Inflammatory macrophage treated with lipopolysaccharide for 1 hour (primary cell): Measurements from ENCODE around the gene APCDD1L.

Experiments used
- DNase-seq, 2 donors: peaks; one replicate each; pipeline ENCODE4 v3.0.0-alpha.2; 2020 to 2022

The APCDD1L gene

DNA sequence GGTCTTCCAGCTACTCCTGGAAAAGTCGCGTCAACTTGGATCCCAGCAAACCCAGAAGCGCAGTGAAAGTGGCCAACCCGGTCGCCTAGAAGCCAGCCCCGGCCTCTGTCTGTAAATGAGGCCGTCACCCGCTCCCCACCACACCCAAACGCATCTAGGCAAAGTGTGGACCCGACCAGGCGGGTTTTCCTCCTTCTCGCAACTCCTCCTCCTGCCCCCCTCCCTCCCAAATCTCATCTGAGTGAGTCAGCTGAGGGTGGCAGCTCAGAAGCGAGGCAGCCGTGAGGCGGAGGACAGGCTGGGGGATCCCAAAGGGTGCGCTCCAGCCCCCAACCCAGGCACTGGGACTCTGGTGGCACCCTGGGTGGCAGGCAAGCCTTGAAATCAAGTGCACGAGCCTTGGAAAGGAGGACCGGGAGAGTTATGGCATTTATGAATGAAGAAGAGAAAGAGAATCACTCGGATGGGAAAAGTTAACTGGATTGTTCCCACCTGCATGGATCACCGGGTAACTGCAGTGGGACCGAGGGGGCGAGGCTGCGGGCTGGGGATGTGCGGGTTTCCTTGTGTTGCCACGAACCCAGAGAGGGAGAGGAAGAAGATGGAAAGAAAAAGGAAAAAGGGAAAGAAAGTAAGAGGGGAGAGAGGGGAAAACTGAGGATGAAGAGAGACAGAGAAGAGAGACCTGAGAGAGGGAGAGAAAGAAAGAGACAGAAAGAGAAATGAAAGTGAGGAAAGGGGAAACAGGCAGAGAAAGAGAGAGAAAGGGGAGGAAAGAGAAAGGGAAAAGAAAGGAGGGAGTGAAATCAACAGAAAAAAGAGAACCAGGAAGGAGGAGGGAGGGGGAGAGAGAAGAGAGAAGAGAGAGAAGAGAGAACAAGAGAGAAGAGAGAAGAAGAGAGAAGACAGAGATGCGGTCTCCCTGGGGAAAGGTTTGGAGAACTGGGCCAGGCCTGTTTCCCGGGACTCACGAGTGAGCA lies at the start of gene APCDD1L:
Gene APCDD1L (minus strand): TSS at position 167 of the 980 bp plus-strand sequence. CDS start 692 bp downstream, outside the sequence.
- DNase-seq = no peak

DNA sequence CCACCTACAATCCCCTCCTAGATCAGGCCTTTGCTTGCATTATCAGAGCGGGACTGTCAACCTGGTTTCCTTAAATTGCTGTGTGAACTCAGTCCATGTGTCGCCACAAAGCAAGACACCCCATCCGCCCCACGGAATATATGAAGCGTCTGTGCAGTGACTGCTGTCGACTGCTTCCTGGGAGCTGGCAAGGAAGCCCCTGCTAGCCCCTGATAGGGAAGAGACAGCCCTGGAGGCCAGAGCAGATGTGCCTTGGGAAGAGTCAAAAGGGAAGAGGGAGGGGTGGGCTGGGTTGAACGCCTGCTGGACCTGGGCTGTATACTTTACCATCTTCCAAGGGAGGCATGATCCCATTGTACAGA lies 44.1 kb upstream of the APCDD1L start:
- DNase-seq = no peak

DNA sequence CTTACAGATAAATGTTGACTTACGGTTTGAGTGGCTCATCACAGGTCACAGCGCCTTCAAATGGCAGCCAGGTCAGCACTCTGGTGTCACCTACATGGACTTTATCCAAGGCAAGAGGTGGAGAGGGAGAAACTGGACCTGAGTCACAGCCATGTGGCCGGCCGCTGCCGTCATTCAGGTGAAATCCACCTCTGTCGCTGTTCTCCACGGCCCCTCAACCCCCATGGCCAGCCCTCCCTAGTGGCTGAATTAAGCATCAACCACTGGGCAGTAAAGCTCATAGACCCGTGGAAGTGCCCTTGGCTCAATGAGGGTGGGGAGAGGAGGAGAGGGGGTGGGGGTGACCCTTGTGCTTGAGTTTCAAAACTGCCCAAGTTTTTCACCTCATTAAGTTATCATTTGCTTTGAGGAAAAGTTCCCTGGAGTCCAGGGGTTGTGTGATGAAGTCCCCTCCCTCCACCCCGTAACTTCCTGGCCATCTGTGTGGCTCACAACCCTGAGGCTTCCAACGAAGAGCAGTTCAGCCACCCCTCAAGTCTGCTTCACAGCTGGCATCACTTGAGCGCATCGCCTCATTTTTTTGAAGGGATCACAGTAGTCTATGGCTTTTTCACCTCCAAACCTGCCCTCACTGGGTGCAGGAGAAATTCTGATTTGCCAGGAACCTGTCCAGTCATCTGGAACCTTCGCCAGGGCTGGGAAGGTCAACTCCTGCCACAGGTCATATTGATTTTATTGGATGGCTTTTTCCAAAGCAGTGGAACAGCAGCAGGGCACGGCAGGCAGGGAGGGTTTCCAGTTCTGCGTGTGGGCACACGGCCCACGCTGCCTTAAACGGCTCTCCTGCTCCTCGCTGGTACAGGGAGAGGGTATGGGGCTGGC lies 43.5 kb upstream of the APCDD1L start:
- DNase-seq = no peak

DNA sequence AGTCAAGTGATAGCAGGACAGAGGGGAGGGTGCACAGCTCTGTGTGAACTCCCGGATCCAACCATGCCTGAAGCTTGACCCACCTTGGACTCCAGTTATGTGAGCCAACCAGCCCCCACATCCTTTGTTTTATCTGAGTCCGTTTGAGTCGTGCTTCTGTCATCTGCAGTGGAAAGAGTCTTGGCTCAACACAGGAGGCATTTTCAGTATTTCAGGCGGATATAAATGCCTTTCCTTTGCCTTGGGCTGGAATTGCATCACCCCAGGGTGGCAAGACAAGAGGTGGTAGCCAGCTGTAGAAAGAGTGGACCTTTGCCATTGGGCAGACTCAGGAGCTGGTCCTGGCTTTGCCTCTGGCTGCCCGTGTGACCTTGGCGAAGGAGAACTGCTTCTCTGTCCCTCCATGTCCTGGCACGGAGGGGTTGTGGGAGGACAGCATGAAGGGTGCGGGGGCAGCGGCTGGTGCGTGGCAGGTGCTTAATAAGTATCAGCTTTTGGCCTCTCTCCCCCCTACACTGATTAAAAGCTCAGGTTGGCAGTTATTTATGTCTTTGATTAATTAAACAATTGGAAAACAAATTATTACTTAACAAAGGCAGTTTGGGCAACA lies 42.6 kb upstream of the APCDD1L start:
- DNase-seq = no peak

DNA sequence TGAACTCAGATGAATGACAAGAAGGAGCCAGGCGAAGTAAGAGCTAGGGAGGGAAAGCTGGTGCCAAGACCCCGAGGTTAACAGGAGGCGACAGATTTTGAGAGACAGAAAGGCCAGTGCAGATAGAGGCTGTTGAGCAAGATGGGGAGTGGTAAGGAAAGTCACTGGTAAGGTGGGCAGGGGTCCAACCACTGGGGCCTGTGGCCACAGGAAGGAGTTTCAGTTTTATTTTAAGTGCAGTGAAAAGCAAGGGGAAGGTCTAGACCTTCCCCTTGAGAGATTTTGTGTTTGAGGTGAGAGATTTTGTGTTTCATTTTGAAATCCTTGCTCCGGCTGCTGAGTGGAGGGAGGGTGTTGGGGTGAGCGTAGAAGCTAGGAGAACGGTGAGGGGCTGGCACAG lies 41.8 kb upstream of the APCDD1L start:
- no peak for DNase-seq

DNA sequence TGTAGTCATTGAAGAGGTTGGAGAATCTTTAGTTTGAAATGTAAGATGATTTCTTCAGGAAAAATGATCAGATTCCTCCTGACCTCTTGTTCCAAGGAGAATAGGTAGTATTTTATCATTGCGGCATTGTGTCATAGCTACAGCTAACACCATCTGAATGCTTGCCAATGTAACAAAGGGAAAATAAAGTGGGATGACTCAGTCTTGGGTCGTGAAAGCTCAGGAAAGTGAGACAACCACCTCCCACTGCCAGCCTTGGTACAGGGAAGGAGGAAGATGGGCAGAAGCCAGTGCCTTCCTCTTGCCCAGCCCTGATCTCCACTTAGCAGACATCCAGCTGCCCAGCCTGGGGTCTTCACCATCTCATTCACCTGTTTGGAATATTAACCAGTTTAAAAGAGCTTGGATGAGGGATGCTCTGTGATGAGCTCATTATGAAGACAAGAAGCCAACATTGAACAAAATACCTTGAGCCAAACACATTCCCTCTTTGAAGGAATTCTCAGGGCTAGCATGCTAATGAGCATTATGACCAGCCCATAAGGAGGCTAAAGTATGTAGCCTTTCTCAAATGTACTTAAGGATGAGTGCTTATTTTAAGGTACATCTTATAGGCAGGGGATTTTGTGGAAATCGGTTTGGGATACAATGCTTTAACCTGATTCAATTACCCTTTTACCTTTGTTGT lies 40.0 kb upstream of the APCDD1L start:
- DNase-seq = no peak

DNA sequence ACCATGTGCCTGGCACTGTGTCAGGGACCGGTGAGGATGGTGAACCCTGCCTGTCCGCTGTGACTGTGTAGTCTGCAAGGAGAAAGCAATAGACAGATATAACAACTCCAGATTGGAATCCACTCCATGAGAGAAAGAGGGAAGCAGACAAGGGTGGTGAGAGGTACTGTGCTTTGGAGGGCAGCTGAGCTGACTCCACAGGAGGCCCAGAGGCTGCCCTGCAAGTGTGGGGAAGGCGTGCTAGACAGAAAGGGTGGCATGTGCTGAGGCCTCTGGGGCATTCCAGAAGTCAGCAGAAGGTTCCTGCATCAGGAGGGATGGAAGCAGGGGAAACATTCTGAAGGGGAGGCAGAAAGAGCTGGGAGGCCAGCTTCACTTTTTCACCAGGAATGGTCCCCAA lies 39.3 kb upstream of the APCDD1L start:
- no peak for DNase-seq

DNA sequence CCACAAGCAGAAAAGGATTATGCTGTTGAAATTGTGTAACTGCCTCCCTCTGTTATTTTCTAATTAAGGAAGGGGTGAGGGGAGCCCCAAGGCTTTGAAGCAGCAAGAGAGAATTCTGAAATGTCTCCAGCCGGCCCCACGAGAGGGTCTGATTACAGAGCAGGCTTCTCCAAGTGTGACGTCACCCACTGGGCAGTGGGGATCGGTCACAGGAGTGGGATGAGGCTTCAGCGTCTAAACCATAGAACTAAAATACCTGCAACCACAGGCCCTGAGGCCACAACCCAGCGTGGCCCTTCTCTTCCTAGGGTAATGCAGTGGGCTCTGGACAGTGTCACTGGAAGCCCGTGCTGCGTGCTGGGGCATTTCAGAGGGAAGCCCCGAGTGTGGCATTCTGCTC lies 38.6 kb upstream of the APCDD1L start:
- no peak for DNase-seq

DNA sequence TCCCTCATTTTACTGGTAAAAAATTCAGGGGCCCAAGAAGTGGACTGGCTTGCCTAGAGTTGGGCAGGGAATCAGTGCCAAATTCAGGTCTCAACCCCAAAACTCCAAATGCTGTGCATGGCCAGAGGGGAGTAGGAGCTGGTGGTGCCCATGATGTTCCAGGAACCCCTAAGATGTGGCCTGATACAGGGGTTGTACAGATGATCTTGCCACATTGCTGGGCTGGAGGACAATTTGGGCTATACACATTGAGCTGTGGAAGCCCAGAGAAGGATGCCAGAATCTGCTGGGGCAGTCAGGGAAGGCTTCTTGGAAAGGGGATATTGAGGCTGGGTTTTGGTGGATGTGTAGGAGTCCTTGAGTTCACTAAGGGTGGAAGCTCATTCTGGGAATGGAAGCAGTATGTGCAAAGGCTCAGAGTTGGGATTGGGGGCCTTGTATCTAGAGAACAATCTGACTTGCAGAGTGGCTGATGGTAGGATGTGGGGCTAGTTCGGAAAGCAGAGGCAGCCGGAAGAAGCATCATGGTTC lies 38.0 kb upstream of the APCDD1L start:
- no peak for DNase-seq

DNA sequence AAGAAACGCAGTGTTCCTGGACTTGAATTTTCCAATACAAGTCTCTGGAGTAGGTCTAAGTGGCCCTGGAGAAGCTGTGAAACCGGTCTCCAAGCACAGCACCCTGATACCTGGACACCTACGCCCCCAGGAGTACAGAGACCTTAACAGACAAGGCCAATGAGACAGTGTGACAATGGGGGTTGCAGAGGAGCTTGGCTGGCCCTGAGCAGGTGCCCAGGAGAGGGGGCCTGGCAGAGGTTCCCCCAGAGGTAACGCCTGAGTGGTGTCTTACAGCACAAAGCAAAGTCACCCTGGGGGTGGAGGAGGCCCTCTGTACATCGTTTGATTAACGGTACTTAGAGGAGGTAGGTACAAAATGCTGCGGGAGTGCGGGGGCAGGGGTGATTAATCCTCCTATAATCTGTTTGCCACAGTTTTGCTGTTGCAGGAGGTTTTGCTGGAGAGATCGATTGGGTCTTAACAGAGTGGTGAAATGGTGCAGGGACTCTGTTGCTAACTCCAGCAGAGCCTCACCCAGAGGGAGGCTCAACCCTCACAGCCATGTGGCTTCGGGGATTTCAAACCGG lies 37.3 kb upstream of the APCDD1L start:
- DNase-seq = no peak

DNA sequence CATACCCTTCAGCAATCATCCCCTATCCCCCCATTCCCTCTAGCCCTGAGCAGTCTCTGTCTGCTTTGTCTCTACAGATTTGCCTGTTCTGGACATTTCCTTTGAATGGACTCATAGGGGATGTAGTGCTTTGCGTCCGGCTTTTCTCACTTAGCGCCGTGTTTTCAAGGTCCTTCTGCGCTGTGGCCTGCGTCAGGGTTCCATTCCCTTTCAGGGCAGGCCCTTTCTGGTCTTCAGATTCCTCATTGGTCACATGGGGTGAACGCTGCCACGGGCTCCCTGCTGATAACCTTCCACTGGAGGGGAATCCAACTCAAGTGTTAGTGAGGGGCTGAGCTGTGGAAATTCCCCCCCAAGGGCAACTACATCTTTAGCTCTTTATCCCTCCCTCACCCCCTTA lies 36.4 kb upstream of the APCDD1L start:
- DNase-seq = no peak

DNA sequence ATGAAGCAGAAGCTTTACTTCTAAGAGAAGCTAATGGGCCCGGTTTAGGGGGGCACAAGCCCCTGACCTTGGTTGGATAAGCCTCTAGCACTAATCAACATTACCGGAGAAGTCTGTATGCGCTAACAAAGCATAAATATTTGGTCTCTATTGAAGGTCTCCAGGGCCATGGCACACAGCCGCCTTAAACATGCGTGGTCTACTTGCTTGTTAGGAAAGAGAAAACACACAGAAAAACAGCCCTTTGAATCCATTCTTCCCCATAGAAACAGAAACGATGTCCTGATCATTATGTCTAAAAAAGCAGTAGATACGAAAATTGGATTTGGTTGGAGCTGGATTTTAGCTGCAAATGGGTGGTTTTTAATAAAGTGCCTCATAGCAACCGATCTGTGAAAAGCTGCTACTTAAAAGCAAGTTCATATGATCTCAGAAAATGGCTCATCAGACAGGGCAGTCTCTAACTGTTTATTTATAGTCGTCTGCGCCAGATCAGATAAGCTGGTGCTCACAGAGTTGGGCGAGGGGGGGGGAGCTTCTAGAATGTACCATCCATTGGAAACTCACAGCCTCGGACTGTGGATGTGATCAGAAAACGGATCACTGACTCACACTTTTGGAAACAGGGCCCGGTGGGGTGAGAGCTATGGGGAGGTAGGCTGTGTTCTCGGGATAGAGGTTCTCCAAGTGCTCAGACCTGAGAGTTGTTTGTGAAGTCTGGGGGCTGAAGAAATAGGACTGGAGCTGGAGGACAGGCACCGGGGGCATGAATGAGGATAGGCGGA lies 35.3 kb upstream of the APCDD1L start:
- no peak for DNase-seq

DNA sequence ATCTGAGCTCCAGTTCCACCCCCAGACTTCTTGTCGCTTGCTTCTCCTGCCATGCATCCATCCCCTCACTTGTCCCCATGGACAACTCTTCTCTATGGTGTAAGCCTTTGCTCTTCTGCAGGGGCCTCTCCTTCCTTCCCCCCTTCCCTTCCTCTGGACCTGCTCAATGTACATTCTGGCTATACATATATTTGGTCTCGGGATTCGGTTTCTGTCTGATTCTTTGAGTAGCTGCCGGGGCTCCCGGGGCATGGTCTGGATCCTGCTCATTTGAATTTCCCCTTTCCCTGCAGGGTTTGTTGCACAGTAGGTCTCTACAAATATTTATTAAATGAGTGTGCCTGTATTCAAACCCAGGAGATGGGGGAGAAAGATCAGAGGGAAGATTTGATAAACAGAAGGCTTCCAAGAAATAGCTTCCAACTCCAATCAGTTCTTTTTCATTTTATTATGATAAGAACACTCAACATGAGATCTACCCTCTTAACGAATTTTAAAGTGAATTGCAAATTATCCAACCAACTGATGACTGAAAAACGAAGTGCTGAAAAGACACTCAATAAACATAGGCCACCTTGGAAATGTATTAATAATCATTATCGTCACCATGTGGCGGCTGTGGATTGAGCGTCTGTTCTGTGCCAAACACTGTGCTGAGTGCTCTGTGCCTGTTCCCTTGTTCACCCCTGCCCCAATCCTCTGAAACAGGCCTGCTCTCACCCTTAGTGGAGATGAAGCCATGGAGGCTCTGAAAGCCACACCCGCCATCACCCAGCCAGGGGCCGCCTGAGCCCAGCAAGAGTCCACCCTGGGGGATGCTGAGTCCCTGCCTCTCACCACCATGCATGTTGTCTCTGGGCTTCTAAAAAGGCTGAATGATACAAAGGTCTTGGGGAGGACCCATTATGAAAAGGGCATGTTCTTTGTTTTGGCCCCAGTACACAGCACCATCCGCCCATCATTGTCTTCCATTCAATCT lies 34.3 kb upstream of the APCDD1L start:
- DNase-seq = no peak

DNA sequence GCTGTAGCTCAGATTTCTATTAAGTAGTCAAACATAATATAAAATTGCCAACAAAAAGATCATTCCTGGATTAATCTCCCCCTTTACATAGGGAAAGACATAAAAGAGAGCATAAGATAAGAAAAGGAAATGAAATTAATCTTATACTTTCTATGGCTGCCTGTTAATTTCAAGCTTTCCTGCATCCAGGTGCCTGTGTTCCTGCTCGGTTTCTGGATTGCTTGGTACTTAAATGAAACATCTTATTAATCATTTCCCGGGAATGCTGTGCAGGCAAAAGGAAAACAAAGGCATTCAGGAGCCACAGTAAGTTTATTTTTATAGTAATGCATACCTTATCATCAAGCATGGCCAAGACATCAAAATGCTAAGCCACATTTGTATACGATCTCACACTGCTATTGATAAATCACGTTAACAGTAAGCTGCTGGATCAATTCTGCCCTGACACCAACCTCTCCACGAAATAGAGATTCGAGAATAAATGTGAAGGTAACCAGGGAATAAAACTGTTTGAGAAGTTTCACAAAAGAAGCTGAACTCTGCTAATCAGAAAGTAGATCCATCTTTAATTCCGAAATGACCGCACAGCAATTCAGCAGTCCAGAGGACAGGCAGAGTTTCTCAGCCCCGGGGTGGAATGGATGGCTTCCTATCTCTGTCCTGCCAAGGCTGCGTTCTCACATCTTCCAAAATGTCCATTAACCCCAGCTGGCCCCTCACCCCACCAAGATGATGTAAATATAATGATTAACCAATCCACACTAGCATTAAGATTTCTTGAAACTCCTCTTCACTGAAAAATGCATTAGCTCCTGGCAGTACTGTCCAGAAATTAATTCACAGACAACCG lies 32.6 kb upstream of the APCDD1L start:
- DNase-seq = no peak

DNA sequence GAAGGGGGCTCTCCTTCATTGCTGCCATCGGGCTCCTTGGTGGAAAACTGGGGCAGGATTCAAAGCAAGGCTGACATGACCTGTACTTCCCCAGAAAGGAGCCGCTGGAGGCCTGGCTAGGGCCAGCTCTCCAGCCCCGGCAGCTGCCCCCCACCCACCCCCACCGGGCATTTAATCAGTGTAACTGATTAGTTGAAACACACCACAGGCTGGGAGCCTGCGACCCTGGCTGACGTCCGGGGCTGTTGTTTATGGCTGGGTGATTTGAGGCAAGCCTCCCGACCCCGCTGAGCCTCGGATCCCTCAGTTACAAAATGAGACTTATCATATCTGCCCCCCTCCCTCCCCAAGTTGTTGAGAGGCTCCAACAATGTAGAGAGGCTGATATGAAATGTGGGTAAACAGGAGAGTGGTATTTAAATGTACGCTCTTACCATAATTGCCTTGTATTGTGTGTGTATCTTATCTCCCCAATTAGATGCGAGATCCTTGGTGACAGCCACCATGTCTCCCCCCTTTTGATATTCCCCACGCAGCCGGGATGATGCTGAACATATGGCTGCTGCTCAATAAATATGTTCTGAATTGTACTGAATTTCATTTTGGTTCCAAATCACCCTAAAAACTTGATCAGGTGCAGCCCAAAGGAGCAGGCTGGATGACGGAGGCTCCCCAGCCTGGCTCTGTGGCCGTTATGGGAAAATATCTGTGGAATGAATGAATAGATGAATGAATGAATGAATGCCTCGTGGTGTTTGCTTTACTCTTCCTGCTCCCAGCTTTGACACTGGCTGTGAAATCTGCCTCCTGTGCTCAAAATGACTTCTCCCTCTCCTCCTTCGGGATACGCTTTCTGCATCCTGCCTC lies 31.8 kb upstream of the APCDD1L start:
- no peak for DNase-seq

DNA sequence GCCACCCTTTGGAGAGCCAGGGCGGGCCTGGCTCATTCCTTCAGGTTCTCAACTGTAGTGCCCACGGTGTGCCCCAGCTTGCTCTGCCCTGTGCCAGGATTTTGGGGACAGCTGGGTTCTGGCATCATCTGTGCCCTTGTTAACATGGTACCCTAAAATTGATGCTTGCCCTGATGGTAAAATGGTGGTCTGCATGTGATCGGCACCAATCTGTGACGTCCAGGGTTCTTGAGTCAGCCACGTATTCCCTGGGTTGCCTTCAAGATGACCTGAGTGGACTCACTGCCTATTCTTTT lies 31.2 kb upstream of the APCDD1L start:
- DNase-seq = no peak

DNA sequence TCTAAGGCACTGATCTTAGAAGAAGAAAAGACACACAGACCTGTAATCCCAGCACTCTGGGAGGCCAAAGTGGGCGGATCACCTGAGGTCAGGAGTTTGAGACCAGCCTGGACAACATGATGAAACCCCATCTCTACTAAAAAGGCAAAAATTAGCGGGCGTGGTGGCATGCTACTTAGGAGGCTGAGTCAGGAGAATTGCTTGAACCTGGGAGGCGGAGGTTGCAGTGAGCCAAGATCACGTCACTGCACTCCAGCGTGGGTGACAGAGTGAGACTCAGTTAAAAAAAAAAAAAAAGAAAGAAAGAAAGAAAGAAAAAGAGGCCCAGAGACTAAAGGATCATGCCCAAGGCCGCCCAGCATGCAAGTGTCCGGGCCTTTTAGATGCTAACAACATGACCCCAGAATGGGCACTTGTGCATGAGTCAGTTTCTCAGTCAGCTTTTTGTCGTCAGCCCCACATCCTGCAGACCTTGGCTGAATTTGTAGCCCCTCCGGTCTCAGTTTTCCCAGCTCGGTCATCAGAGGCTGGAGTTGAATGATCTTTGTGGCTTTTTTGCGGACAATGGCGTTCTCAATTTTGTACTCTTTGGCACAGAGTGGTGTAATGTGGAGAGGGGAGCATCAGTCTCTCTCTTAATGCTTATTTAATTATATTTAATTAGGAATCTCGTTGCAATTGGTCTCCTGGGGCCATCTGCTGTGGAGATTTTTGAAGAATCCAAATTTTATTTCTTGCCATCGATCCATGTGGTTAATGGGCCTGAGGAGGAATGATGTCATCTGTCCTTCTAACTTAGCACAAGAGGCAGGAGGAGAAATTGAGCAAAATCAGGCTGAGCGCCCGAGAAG lies 30.6 kb upstream of the APCDD1L start:
- DNase-seq = no peak
